ENCODE results near the gene PLD2.
"Not testable (repeated sequence)": the region's sequence is repeated elsewhere in the genome, so short reads cannot be mapped to it uniquely, and the experiment has no call there.

Gene PLD2

GRCh38 chr17:4832829-4833177, 25.9 kb downstream of the PLD2 start:
- in situ Hi-C loops (cut with MboI; ENCODE audit: low sequenced_read_pairs) = not testable (repeated sequence)

GRCh38 chr17:4833178-4833940, 26.4 kb downstream of the PLD2 start, which contains the start of gene MINK1:
Gene MINK1 (plus strand): TSS chr17:4833340. CDS start chr17:4833584, 244 bp downstream.
- in situ Hi-C loops (cut with MboI; ENCODE audit: low sequenced_read_pairs) = no loop called here

- in situ Hi-C loops (cut with MboI; ENCODE audit: low sequenced_read_pairs) = no loop called here
Measured at GRCh38 chr17:4833941-4834680, 27.2 kb downstream of the PLD2 start.

GRCh38 chr17:4834681-4835020, 27.7 kb downstream of the PLD2 start:
- in situ Hi-C loops (cut with MboI; ENCODE audit: low sequenced_read_pairs) = no loop called here

GRCh38 chr17:4836221-4836620, 29.3 kb downstream of the PLD2 start:
- in situ Hi-C loops (cut with MboI; ENCODE audit: low sequenced_read_pairs) = no loop called here

GRCh38 chr17:4837471-4838308, 30.7 kb downstream of the PLD2 start:
- in situ Hi-C loops (cut with MboI; ENCODE audit: low sequenced_read_pairs) = no loop called here

- in situ Hi-C loops (cut with MboI; ENCODE audit: low sequenced_read_pairs) = no loop called here
Measured at GRCh38 chr17:4838309-4838785, 31.4 kb downstream of the PLD2 start.

GRCh38 chr17:4839221-4839620, 32.3 kb downstream of the PLD2 start:
- in situ Hi-C loops (cut with MboI; ENCODE audit: low sequenced_read_pairs) = no loop called here

- in situ Hi-C loops (cut with MboI; ENCODE audit: low sequenced_read_pairs) = no loop called here
Measured at GRCh38 chr17:4839965-4840892, 33.3 kb downstream of the PLD2 start.

- in situ Hi-C loops (cut with MboI; ENCODE audit: low sequenced_read_pairs) = no loop called here
Measured at GRCh38 chr17:4840893-4841242, 33.9 kb downstream of the PLD2 start.

- in situ Hi-C loops (cut with MboI; ENCODE audit: low sequenced_read_pairs) = no loop called here
Measured at GRCh38 chr17:4842376-4842775, 35.4 kb downstream of the PLD2 start.

- in situ Hi-C loops (cut with MboI; ENCODE audit: low sequenced_read_pairs) = no loop called here
Measured at GRCh38 chr17:4843321-4844000, 36.5 kb downstream of the PLD2 start.

- in situ Hi-C loops (cut with MboI; ENCODE audit: low sequenced_read_pairs) = no loop called here
Measured at GRCh38 chr17:4845118-4845517, 38.2 kb downstream of the PLD2 start.

- in situ Hi-C loops (cut with MboI; ENCODE audit: low sequenced_read_pairs) = no loop called here
Measured at GRCh38 chr17:4846635-4847390, 39.9 kb downstream of the PLD2 start.

GRCh38 chr17:4849011-4849536, 42.1 kb downstream of the PLD2 start:
- in situ Hi-C loops (cut with MboI; ENCODE audit: low sequenced_read_pairs) = no loop called here

- in situ Hi-C loops (cut with MboI; ENCODE audit: low sequenced_read_pairs) = no loop called here
Measured at GRCh38 chr17:4850246-4850645, 43.3 kb downstream of the PLD2 start.

GRCh38 chr17:4851084-4851483, 44.1 kb downstream of the PLD2 start:
- in situ Hi-C loops (cut with MboI; ENCODE audit: low sequenced_read_pairs) = no loop called here

- in situ Hi-C loops (cut with MboI; ENCODE audit: low sequenced_read_pairs) = no loop called here
Measured at GRCh38 chr17:4852567-4853207, 45.7 kb downstream of the PLD2 start.
